SK-N-SH treated with all-trans-retinoic acid at 6 μM for 48 hours (cell line): ENCODE data around the gene GCLC.

ENCODE experiments used
- ATAC-seq: fragments of 200-7000 bp; cut with Tn5 transposase; 3 replicates; pipeline ENCODE4 v1.9.1; 2020; ENCODE audit warnings: mild to moderate bottlenecking, moderate library complexity
- ARNTL ChIP-seq: fragments of 450-650 bp; formaldehyde crosslinking; IDR thresholded peaks from 2 replicates; pipeline ENCODE4 v1.5.0; 2020; ENCODE audit warnings: low read depth, mild to moderate bottlenecking, moderate library complexity, borderline replicate concordance
- BACH2 ChIP-seq: fragments of 250-450 bp; sonication (Bioruptor Pico); IDR thresholded peaks from 2 replicates; pipeline ENCODE4 v1.9.0; 2021; ENCODE audit warnings: mild to moderate bottlenecking, borderline replicate concordance
- CSDC2 ChIP-seq: fragments of 250-450 bp; sonication (Bioruptor Pico); IDR thresholded peaks from 2 replicates; pipeline ENCODE4 v1.5.0; 2020; ENCODE audit warnings: mild to moderate bottlenecking, moderate library complexity
- ESRRG ChIP-seq: fragments of 250-450 bp; sonication (Bioruptor Pico); IDR thresholded peaks from 2 replicates; pipeline ENCODE4 v1.6.1; 2021; ENCODE audit warnings: mild to moderate bottlenecking
- GLIS3 ChIP-seq: fragments of 250-450 bp; sonication (Bioruptor Pico); IDR thresholded peaks from 2 replicates; pipeline ENCODE4 v1.5.0; 2020; ENCODE audit warnings: mild to moderate bottlenecking, moderate library complexity
- ISL1 ChIP-seq: fragments of 250-450 bp; sonication (Bioruptor Pico); IDR thresholded peaks from 2 replicates; pipeline ENCODE4 v2.1.2; 2022; ENCODE audit warnings: mild to moderate bottlenecking, moderate library complexity
- OSR1 ChIP-seq: fragments of 250-450 bp; sonication (Bioruptor Pico); IDR thresholded peaks from 2 replicates; pipeline ENCODE4 v1.8.0; 2022; ENCODE audit warnings: moderate library complexity, mild to moderate bottlenecking, inconsistent platforms
- PPARA ChIP-seq: fragments of 250-450 bp; sonication (Bioruptor Pico); IDR thresholded peaks from 2 replicates; pipeline ENCODE4 v1.5.0; 2020; ENCODE audit warnings: mild to moderate bottlenecking, borderline replicate concordance
- RARB ChIP-seq: fragments of 250-450 bp; sonication (Bioruptor Pico); IDR thresholded peaks from 2 replicates; pipeline ENCODE4 v1.8.0; 2021; ENCODE audit warnings: mild to moderate bottlenecking, moderate library complexity
- SNAI2 ChIP-seq: fragments of 250-450 bp; sonication (Bioruptor Pico); IDR thresholded peaks from 2 replicates; pipeline ENCODE4 v1.5.0; 2020; ENCODE audit warnings: mild to moderate bottlenecking, moderate library complexity
- TCF4 ChIP-seq: fragments of 250-450 bp; sonication (Bioruptor Pico); IDR thresholded peaks from 2 replicates; pipeline ENCODE4 v1.8.0; 2021; ENCODE audit warnings: mild to moderate bottlenecking, moderate library complexity, borderline replicate concordance
- TOX ChIP-seq: fragments of 250-450 bp; sonication (Bioruptor Pico); IDR thresholded peaks from 2 replicates; pipeline ENCODE4 v1.8.0; 2021; ENCODE audit warnings: mild to moderate bottlenecking, moderate library complexity, borderline replicate concordance
- ZFP3 ChIP-seq: fragments of 250-450 bp; sonication (Bioruptor Pico); IDR thresholded peaks from 2 replicates; pipeline ENCODE4 v1.5.0; 2020; ENCODE audit warnings: mild to moderate bottlenecking, moderate library complexity
- ZFP30 ChIP-seq: fragments of 450-650 bp; formaldehyde crosslinking; IDR thresholded peaks from 2 replicates; pipeline ENCODE4 v1.5.0; 2022; ENCODE audit warnings: mild to moderate bottlenecking, moderate library complexity
- ZNF565 ChIP-seq: fragments of 450-650 bp; formaldehyde crosslinking; conservative IDR thresholded peaks from 2 replicates; pipeline ENCODE4 v1.5.0; 2020; ENCODE audit warnings: low read depth, mild to moderate bottlenecking, moderate library complexity
- ZNF70 ChIP-seq: fragments of 450-650 bp; formaldehyde crosslinking; IDR thresholded peaks from 2 replicates; pipeline ENCODE4 v1.5.0; 2020; ENCODE audit warnings: mild to moderate bottlenecking, moderate library complexity
- TF ChIP-seq, protein P1 (sequence below): fragments of 250-450 bp; sonication (Bioruptor Pico); IDR thresholded peaks from 2 replicates; pipeline ENCODE4 v1.5.0; 2020; ENCODE audit warnings: mild to moderate bottlenecking, moderate library complexity
- TF ChIP-seq, protein P2 (sequence below): fragments of 250-450 bp; sonication (Bioruptor Pico); IDR thresholded peaks from 2 replicates; pipeline ENCODE4 v1.8.0; 2020; ENCODE audit warnings: mild to moderate bottlenecking, moderate library complexity, borderline replicate concordance
- TF ChIP-seq, protein P3 (sequence below): fragments of 250-450 bp; sonication (Bioruptor Pico); IDR thresholded peaks from 2 replicates; pipeline ENCODE4 v1.5.1; 2021; ENCODE audit warnings: mild to moderate bottlenecking, moderate library complexity
- TF ChIP-seq, protein P4 (sequence below): fragments of 250-450 bp; sonication (Bioruptor Pico); IDR thresholded peaks from 2 replicates; pipeline ENCODE4 v1.5.1; 2020; ENCODE audit warnings: low read depth, mild to moderate bottlenecking, moderate library complexity

GCLC gene

DNA sequence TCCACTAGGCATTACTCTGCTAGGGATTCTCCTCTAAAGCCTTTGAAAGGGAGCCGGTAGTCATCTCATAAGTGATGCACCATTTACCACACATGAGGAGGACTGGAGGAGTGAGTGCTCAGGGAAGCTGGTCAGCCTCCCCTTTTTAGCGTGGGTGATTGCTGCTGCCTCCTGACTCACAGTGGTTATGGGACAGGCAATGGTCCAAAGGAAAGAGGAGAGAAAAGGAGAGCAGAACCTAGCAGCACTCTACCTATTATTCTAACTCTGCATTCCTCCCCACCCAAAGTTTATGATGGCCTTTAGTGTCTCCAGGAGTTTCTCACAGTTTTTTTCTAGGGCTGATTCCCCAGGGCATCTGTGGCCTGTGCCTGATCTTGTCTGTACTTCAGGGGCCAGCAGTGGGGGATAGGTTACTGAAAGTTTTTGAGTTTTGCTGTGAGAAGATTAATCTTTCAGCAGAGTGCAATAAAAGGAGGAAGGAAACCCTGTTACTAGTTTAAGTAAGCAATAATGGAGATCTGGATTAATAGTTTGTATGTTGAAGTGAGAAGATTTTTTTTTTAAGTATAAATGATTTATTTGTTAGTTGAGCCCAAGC lies 36.4 kb upstream of the GCLC start:
- TF ChIP-seq BACH2 (CRISPR knock-in tag) (no peak), ARNTL (CRISPR knock-in tag) (no peak), ZNF565 (CRISPR knock-in tag) (no peak), GLIS3 (CRISPR knock-in tag) (no peak), CSDC2 (CRISPR knock-in tag) (no peak), ZFP30 (no peak)
- no peak for ATAC-seq

DNA sequence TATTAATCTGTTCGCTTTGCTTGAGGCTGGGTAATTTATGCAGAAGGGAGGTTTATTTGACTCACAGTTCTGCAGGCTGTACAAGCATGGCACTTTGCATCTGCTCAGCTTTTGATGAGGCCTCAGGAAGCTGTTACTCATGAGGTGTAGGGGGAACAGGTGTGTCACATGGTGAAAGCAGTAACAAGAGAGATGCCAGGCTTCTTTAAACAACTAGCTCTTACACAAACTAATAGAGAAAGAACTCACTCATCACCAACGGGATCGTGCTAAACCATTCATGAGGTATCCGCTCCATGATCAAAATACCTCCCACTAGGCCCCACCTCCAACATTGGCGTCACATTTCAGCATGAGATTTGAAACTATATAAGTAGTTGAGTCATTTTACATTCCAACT lies 34.4 kb upstream of the GCLC start:
- no peak for ATAC-seq

DNA sequence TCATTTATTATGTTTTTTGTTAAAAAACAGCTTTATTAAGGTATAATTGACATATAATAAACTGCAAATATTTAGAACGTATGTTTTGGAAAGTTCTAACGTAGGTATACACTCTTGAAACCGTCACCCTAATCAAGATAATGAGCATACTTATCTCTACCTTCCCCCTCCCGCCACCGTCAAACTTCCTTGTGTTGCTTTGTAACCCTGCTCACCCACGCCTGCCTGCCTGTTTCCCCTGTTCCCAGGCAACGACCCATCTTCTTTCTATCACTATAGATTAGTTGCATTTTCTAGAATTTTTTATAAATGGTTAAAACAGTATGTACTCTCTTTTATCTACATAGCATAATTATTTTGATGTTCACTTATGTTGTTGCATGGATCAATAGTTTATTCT lies 33.5 kb upstream of the GCLC start:
- no peak for ATAC-seq
- TF ChIP-seq BACH2 (CRISPR knock-in tag) (no peak), ZNF565 (CRISPR knock-in tag) (no peak), ZNF70 (CRISPR knock-in tag) (no peak), ZFP30 (no peak), OSR1 (no peak), ZFP3 (no peak), PPARA (CRISPR knock-in tag) (no peak)
- TF ChIP-seq, protein P1, sequence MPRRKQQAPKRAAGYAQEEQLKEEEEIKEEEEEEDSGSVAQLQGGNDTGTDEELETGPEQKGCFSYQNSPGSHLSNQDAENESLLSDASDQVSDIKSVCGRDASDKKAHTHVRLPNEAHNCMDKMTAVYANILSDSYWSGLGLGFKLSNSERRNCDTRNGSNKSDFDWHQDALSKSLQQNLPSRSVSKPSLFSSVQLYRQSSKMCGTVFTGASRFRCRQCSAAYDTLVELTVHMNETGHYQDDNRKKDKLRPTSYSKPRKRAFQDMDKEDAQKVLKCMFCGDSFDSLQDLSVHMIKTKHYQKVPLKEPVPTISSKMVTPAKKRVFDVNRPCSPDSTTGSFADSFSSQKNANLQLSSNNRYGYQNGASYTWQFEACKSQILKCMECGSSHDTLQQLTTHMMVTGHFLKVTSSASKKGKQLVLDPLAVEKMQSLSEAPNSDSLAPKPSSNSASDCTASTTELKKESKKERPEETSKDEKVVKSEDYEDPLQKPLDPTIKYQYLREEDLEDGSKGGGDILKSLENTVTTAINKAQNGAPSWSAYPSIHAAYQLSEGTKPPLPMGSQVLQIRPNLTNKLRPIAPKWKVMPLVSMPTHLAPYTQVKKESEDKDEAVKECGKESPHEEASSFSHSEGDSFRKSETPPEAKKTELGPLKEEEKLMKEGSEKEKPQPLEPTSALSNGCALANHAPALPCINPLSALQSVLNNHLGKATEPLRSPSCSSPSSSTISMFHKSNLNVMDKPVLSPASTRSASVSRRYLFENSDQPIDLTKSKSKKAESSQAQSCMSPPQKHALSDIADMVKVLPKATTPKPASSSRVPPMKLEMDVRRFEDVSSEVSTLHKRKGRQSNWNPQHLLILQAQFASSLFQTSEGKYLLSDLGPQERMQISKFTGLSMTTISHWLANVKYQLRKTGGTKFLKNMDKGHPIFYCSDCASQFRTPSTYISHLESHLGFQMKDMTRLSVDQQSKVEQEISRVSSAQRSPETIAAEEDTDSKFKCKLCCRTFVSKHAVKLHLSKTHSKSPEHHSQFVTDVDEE (CRISPR knock-in tag), result no peak

More for the DNA sequence above, 34.4 kb upstream of the GCLC start:
- no peak for TF ChIP-seq SNAI2 (CRISPR knock-in tag)
- TF ChIP-seq ZNF70 (CRISPR knock-in tag), result no peak
- no peak for TF ChIP-seq RARB
- no peak for TF ChIP-seq ZFP3
- TF ChIP-seq, protein P2, sequence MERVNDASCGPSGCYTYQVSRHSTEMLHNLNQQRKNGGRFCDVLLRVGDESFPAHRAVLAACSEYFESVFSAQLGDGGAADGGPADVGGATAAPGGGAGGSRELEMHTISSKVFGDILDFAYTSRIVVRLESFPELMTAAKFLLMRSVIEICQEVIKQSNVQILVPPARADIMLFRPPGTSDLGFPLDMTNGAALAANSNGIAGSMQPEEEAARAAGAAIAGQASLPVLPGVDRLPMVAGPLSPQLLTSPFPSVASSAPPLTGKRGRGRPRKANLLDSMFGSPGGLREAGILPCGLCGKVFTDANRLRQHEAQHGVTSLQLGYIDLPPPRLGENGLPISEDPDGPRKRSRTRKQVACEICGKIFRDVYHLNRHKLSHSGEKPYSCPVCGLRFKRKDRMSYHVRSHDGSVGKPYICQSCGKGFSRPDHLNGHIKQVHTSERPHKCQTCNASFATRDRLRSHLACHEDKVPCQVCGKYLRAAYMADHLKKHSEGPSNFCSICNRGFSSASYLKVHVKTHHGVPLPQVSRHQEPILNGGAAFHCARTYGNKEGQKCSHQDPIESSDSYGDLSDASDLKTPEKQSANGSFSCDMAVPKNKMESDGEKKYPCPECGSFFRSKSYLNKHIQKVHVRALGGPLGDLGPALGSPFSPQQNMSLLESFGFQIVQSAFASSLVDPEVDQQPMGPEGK, result no peak
- no peak for TF ChIP-seq ESRRG (CRISPR knock-in tag)
- TF ChIP-seq, protein P1 (CRISPR knock-in tag), result no peak
- TF ChIP-seq, protein P3, sequence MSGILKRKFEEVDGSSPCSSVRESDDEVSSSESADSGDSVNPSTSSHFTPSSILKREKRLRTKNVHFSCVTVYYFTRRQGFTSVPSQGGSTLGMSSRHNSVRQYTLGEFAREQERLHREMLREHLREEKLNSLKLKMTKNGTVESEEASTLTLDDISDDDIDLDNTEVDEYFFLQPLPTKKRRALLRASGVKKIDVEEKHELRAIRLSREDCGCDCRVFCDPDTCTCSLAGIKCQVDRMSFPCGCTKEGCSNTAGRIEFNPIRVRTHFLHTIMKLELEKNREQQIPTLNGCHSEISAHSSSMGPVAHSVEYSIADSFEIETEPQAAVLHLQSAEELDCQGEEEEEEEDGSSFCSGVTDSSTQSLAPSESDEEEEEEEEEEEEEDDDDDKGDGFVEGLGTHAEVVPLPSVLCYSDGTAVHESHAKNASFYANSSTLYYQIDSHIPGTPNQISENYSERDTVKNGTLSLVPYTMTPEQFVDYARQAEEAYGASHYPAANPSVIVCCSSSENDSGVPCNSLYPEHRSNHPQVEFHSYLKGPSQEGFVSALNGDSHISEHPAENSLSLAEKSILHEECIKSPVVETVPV (CRISPR knock-in tag), result no peak
- TF ChIP-seq TCF4 (CRISPR knock-in tag), result no peak
- no peak for TF ChIP-seq ISL1 (CRISPR knock-in tag)
- no peak for TF ChIP-seq ARNTL (CRISPR knock-in tag)
- no peak for TF ChIP-seq PPARA (CRISPR knock-in tag)
- TF ChIP-seq, protein P4, sequence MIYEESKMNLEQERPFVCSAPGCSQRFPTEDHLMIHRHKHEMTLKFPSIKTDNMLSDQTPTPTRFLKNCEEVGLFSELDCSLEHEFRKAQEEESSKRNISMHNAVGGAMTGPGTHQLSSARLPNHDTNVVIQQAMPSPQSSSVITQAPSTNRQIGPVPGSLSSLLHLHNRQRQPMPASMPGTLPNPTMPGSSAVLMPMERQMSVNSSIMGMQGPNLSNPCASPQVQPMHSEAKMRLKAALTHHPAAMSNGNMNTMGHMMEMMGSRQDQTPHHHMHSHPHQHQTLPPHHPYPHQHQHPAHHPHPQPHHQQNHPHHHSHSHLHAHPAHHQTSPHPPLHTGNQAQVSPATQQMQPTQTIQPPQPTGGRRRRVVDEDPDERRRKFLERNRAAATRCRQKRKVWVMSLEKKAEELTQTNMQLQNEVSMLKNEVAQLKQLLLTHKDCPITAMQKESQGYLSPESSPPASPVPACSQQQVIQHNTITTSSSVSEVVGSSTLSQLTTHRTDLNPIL, result no peak
- TF ChIP-seq OSR1, result no peak
- TF ChIP-seq TOX, result no peak
